Testis (tissue), 2 donors: ENCODE results near the gene ANO2.

Source experiments
- CTCF ChIP-seq, 3 experiments: fragments of 450-650 bp in 2 of 3; fragments of 200-600 bp in 1 of 3; sonication (generic) in 1 of 3; IDR thresholded peaks; one replicate each; pipeline ENCODE4 v1.5.1; 2016 to 2019; ENCODE audit warnings: antibody characterized with exemption in 3 of 3, mild to moderate bottlenecking in 2 of 3, moderate library complexity in 1 of 3
- POLR2A ChIP-seq: fragments of 450-650 bp; IDR thresholded peaks from one replicate; pipeline ENCODE4 v1.6.1; 2017; ENCODE audit warnings: antibody characterized with exemption, mild to moderate bottlenecking, moderate library complexity

- TF ChIP-seq CTCF (IDR thresholded peaks at IDR 0.05) (no peak), POLR2A (no peak)
Observed at GRCh38 chr12:5875851-5876250, 69.2 kb downstream of the ANO2 start.
